Sigmoid colon (tissue), 4 donors: ENCODE results near the gene KLHL22.

ENCODE experiments used
- POLR2A ChIP-seq, 2 donors: fragments of 450-650 bp; IDR thresholded peaks; one replicate each; pipeline ENCODE4 v1.6.1; 2016; ENCODE audit warnings: antibody characterized with exemption in 2 of 2, mild to moderate bottlenecking in 2 of 2, moderate library complexity in 2 of 2
- POLR2AphosphoS5 ChIP-seq, 4 donors: sonication (generic); formaldehyde crosslinking; IDR thresholded peaks; one replicate each; pipeline ENCODE4 v1.6.1; 2017; ENCODE audit warnings: antibody characterized with exemption in 4 of 4
- TF ChIP-seq, protein P1 (sequence below), 4 experiments: fragments of 450-650 bp in 3 of 4; fragments of 200-600 bp in 1 of 4; IDR thresholded peaks; one replicate each; pipeline ENCODE4 v1.5.1; 2016 to 2019; ENCODE audit warnings: antibody characterized with exemption in 4 of 4, mild to moderate bottlenecking in 3 of 4, moderate library complexity in 2 of 4

DNA sequence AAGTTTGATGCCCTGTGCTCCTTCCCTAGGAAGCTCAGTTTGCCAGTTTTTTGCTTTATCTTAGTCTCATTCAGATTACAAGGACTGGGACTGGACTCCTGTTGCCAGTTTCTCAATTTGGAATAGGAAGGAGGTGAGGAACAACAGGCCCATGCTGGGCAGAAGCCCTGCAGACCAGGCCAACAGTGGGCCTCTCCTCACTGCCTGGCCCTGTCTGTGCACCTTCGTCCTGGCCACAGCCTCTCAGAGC lies 35.5 kb upstream of the KLHL22 start:
- TF ChIP-seq, protein P1, sequence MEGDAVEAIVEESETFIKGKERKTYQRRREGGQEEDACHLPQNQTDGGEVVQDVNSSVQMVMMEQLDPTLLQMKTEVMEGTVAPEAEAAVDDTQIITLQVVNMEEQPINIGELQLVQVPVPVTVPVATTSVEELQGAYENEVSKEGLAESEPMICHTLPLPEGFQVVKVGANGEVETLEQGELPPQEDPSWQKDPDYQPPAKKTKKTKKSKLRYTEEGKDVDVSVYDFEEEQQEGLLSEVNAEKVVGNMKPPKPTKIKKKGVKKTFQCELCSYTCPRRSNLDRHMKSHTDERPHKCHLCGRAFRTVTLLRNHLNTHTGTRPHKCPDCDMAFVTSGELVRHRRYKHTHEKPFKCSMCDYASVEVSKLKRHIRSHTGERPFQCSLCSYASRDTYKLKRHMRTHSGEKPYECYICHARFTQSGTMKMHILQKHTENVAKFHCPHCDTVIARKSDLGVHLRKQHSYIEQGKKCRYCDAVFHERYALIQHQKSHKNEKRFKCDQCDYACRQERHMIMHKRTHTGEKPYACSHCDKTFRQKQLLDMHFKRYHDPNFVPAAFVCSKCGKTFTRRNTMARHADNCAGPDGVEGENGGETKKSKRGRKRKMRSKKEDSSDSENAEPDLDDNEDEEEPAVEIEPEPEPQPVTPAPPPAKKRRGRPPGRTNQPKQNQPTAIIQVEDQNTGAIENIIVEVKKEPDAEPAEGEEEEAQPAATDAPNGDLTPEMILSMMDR (IDR thresholded peaks at IDR 0.05) = no peak
- TF ChIP-seq POLR2AphosphoS5 (IDR thresholded peaks at IDR 0.05) (no peak), POLR2A (IDR thresholded peaks at IDR 0.05) (no peak)
